ENCODE measurements around the gene GRIP2.

The GRIP2 gene

DNA sequence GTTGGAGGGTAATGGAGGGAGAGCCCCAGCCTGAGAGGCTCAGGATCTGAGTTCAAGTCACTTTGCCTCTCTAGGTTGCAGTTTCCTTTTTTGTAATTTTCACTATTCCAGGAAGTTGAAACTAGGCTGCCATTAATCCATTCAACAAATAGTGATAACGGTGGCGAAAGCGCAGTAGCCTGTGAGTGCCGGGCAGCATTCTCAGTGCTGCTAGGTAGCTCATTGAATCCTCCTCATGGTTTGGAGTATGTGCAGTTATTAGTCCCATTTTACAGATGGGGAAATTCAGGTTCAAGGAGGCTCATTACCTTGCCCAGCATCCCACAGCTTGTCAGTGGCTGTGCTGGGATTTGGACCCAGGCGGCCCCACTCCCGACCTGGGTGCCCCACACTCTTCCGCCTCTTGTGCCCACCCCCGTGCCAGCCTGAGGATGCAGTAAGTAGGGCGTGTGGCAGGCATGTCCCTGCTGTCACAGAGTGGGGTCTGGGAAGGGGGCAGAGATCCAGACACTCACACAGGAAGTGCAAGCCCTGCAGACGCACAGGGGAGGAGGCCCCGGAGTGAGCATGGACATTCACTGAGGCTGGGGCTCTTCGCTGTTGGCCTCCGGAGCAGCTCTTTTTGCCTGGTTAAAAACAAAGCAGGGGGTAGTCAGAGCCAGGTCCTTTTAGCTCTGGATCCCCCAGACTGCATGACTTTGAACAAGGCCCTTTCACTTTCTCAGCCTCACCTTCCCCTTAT is 79.0 kb downstream of the GRIP2 start:
- Histone ChIP-seq H3F3A (ENCODE audit: insufficient read depth, low read length) (no peaks in the 10 kb centered on the region), H3K79me2 (ENCODE audit: insufficient read depth, low read length) (no peaks in the 10 kb centered on the region), H3K27ac (ENCODE audit: low read depth, low read length, poor library complexity, severe bottlenecking) (no peak overlapping the region), H3K4me1 (ENCODE audit: insufficient read depth, low read length, severe bottlenecking) (peaks cover 6% of the 10 kb centered on the region), H3K4me3 (ENCODE audit: low read depth, low read length, poor library complexity, severe bottlenecking) (no peak overlapping the region), H3K9ac (ENCODE audit: low read length) (no peak overlapping the region), H3K4me2 (ENCODE audit: low read length) (no peak overlapping the region), H3K9me2 (ENCODE audit: low read depth, low read length) (no peaks in the 10 kb centered on the region), H3K9me3 (ENCODE audit: low read length) (no peaks in the 10 kb centered on the region), H4K20me1 (ENCODE audit: insufficient read depth, low read length) (no peaks in the 10 kb centered on the region), H3K27me3 (ENCODE audit: insufficient read depth, low read length) (no peaks in the 10 kb centered on the region), H3K36me3 (ENCODE audit: insufficient read depth, low read length) (peaks cover 82% of the 10 kb centered on the region), H2AFZ (ENCODE audit: low read length) (no peak overlapping the region)
- TF ChIP-seq, protein P1, sequence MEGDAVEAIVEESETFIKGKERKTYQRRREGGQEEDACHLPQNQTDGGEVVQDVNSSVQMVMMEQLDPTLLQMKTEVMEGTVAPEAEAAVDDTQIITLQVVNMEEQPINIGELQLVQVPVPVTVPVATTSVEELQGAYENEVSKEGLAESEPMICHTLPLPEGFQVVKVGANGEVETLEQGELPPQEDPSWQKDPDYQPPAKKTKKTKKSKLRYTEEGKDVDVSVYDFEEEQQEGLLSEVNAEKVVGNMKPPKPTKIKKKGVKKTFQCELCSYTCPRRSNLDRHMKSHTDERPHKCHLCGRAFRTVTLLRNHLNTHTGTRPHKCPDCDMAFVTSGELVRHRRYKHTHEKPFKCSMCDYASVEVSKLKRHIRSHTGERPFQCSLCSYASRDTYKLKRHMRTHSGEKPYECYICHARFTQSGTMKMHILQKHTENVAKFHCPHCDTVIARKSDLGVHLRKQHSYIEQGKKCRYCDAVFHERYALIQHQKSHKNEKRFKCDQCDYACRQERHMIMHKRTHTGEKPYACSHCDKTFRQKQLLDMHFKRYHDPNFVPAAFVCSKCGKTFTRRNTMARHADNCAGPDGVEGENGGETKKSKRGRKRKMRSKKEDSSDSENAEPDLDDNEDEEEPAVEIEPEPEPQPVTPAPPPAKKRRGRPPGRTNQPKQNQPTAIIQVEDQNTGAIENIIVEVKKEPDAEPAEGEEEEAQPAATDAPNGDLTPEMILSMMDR (IDR thresholded peaks at IDR 0.05; ENCODE audit: low read length), result no peak
- no peak for TF ChIP-seq EZH2 (IDR thresholded peaks at IDR 0.05; ENCODE audit: borderline replicate concordance, low read length)

DNA sequence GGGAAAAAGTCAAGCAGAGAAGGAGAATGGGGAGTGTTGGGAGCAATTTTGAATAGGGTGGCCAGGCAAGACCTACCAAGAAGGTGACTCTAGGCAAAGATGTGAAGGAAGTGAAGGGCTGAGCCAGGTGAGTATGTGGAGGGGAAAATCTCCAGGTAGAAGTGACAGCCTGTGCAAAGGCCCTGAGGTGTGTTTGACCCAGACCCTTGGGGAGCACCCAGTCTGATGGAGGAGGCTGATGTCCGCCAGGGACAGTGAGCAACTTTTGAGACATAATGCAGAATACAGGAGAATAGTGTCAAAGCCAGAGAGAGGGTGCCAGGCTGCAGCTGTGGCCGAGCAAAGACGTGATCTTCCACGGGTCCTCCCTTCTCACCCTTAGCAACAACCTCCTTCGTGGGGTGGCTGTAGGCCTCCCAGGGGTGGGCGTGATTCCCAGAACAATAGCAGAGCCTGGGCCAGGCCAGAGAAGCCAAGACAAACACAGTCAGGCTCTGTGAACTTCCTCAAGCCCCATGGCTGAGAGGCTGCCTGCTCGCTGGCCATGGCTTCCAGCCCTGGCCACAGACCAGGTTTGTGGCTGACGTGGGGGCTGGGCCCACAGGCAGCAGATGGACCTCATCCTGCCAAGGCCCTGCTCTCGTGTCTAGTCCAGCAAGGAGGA is 79.7 kb downstream of the GRIP2 start:
- Histone ChIP-seq H3K79me2 (ENCODE audit: insufficient read depth, low read length) (no peaks in the 10 kb centered on the region), H3K4me2 (ENCODE audit: low read length) (no peak overlapping the region), H3K27me3 (ENCODE audit: insufficient read depth, low read length) (no peaks in the 10 kb centered on the region), H3K9me3 (ENCODE audit: low read length) (no peaks in the 10 kb centered on the region), H4K20me1 (ENCODE audit: insufficient read depth, low read length) (no peaks in the 10 kb centered on the region), H3K36me3 (ENCODE audit: insufficient read depth, low read length) (peaks cover 87% of the 10 kb centered on the region), H3K9ac (ENCODE audit: low read length) (no peak overlapping the region), H3K9me2 (ENCODE audit: low read depth, low read length) (no peaks in the 10 kb centered on the region), H3K27ac (ENCODE audit: low read depth, low read length, poor library complexity, severe bottlenecking) (no peak overlapping the region), H3K4me1 (ENCODE audit: insufficient read depth, low read length, severe bottlenecking) (peaks cover 6% of the 10 kb centered on the region), H3F3A (ENCODE audit: insufficient read depth, low read length) (no peaks in the 10 kb centered on the region), H3K4me3 (ENCODE audit: low read depth, low read length, poor library complexity, severe bottlenecking) (no peak overlapping the region), H2AFZ (ENCODE audit: low read length) (no peak overlapping the region)
- TF ChIP-seq, protein P1 (IDR thresholded peaks at IDR 0.05; ENCODE audit: low read length), result no peak
- TF ChIP-seq EZH2 (IDR thresholded peaks at IDR 0.05; ENCODE audit: borderline replicate concordance, low read length), result no peak

DNA sequence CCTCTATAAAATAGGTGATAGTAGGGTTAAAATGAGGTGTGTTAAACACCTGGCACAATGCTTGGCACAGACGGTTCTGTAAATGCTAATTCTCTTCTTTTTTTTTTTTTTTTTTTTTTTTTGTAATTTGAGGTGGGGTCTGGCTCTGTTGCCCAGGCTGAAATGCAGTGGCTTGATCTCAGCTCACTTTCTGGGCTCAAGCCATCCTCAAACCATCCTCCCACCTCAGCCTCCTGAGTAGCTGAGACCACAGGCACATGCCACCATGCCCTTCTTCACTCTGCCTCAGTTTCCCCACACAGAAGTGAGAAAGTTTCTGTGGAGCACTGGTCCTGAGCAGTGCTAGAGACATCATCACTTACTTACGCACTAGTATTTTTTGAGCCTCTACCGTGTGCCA is 80.4 kb downstream of the GRIP2 start:
- peaks cover 87% of the 10 kb centered on the region for H3K36me3 ChIP-seq (ENCODE audit: insufficient read depth, low read length)
- no peaks in the 10 kb centered on the region for H3F3A ChIP-seq (ENCODE audit: insufficient read depth, low read length)
- no peak overlapping the region for H3K4me2 ChIP-seq (ENCODE audit: low read length)
- H4K20me1 ChIP-seq (ENCODE audit: insufficient read depth, low read length), result no peaks in the 10 kb centered on the region
- no peaks in the 10 kb centered on the region for H3K27me3 ChIP-seq (ENCODE audit: insufficient read depth, low read length)
- no peak overlapping the region for H3K9ac ChIP-seq (ENCODE audit: low read length)
- H3K4me1 ChIP-seq (ENCODE audit: insufficient read depth, low read length, severe bottlenecking), result peaks cover 6% of the 10 kb centered on the region
- H3K9me3 ChIP-seq (ENCODE audit: low read length), result no peaks in the 10 kb centered on the region
- H3K79me2 ChIP-seq (ENCODE audit: insufficient read depth, low read length), result no peaks in the 10 kb centered on the region
- H2AFZ ChIP-seq (ENCODE audit: low read length), result no peak overlapping the region
- H3K27ac ChIP-seq (ENCODE audit: low read depth, low read length, poor library complexity, severe bottlenecking), result no peak overlapping the region
- H3K4me3 ChIP-seq (ENCODE audit: low read depth, low read length, poor library complexity, severe bottlenecking), result no peak overlapping the region
- no peaks in the 10 kb centered on the region for H3K9me2 ChIP-seq (ENCODE audit: low read depth, low read length)
- TF ChIP-seq, protein P1 (IDR thresholded peaks at IDR 0.05; ENCODE audit: low read length), result no peak
- no peak for TF ChIP-seq EZH2 (IDR thresholded peaks at IDR 0.05; ENCODE audit: borderline replicate concordance, low read length)

Measured in OCI-LY1 (cell line).